D341Med (cell line): ENCODE data around the gene MVP.
"Not testable (repeated sequence)": the region's sequence is repeated elsewhere in the genome, so short reads cannot be mapped to it uniquely, and the experiment has no call there.

Experiments used
- DNase-seq: peaks from one replicate; pipeline ENCODE4 v3.0.0; 2012; ENCODE audit warnings: low spot score

The MVP gene

DNA sequence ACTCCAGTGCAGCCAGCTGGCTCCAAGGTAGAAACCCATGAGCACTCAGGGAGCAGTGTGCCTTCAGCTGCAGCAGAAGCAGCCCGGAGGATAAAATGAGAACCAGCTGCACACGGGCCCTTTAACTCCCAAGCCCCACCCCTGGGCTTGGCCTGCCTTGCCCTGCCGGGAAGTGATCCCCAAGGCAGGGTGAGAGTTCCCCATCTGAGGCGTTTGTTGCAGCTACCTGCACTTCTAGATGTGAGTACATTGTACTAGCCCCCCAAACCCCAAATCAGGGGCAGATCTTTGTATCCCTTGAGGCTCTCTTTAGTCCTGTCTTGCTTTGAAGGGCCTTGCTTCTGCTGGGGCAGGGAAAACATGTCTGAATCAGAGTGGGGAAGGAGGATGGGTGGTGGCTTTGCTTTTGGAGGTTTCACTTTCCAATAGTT lies at the start of gene MVP:
TSS of gene MVP (plus strand) at position 192 of the 431 bp plus-strand sequence. CDS start 10,088 bp downstream, outside the sequence.
- DNase-seq, result peak; percentile 67

DNA sequence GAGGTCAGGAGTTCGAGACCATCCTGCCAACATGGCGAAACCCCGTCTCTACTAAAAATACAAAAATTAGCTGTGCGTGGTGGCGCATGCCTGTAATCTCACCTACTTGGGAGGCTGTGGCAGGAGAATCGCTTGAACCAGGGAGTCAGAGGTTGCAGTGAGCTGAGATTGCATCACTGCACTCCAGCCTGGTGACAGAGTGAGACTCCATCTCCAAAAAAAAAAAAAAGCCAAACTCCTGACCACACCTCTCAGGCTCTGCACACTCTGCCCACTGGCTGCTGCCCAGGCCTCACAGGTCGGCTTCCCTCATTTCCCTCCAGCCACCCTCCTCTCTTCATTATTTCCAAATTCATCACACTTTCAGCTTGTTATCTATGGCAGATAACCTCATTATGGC lies 47.9 kb upstream of the MVP start:
- DNase-seq, result not testable (repeated sequence)

DNA sequence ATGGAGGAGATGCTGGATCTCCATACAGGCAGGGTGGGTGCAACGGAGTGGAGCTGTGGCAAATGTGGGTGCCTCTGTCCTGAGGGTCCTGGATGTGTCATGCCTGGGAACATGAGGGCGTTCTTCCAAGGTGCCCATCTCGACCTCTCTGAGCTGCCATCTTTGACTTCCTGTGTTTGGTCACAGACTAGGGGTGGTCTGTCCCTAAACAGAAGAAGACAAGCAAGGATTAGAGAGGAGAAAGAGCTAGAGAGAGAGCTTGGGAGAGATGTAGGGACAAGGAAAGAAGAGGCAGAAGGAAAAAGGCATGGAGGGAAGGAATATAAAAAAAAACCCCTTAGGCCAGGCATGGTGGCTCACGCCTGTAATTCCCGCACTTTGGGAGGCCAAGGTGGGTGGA lies 45.5 kb upstream of the MVP start:
- no peak for DNase-seq

DNA sequence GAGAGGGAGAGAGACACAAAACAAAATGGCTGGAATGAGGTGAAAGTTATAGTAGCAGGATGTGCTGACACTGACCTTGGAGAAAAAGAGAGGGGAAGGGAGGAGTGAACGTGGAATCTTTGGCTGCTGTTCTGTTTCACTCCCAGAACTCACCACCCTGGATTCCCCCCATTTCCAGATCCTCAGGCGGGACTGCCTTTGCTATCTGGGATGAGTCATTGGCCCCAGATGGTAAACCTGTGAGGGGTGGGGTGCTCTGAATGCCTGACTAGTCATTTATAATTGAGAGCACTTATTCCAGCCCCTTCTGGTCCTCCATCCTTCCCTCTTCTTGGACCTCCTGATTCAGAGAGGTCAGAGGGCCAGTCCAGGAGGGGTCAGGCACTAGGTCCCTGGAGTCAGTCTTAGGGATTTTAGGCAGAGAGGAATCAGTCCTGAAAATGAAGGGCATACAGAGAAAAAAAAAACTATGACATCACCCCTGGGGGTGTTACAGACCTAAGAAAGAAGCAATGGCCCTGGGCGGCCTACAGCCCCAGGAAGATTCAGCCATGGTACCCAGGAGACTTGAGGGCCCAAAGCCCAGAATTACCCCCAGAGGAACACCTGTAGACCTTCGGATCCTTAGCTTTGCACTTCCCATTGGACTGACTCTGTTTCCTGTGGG lies 44.4 kb upstream of the MVP start:
- DNase-seq, result no peak

DNA sequence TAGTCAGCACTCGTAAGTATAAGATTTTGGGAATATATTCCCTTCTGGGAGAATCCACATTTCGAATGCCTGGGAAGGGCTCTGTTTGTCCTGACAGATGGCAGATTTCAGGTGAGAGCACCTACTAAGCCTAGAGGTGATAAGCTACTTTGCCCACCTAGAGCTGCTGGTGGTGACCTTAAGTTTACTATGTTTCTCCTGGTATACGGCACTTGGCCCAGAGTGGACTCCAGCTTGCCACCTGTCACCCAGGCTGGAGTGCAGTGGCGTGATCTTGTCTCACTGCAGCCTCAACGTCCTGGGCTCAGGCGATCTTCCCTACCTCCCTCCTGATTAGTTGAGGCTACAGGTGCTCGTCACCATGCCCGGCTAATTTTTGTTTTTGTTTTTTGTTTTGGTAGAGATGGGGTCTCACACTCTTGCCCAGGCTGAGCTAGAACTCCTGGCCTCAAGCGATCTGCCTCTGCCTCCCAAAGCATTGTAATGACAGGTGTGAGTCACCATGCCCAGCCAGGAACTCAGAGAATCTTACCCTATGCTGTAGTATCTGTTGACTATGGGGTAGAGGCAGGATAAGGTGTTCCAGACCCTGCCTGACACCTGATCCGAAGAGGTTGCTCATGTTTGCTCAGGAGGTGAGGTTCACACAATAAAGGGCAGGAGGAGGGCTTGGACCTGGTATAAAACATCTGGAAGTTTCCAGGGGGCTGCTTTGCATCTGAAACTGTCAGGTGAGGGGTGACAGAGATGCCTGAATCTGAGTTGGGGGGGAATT lies 42.5 kb upstream of the MVP start, which contains the start of gene ZG16:
TSS of gene ZG16 (plus strand) at position 681 of the 775 bp plus-strand sequence. CDS start 1,011 bp downstream, outside the sequence.
- no peak for DNase-seq

DNA sequence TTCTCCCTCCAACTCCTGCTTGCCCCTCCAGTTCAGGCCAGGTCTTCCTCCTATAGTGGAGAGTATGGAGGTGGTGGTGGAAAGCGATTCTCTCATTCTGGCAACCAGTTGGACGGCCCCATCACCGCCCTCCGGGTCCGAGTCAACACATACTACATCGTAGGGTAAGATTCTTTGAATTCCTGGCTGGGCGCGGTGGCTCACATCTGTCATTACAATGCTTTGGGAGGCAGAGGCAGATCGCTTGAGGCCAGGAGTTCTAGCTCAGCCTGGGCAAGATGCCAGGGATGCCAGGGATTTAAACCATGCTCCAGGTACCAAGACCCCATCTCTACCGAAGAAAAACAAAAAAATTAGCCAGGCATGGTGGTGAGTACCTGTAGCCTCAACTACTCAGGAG lies 40.8 kb upstream of the MVP start:
- no peak for DNase-seq

DNA sequence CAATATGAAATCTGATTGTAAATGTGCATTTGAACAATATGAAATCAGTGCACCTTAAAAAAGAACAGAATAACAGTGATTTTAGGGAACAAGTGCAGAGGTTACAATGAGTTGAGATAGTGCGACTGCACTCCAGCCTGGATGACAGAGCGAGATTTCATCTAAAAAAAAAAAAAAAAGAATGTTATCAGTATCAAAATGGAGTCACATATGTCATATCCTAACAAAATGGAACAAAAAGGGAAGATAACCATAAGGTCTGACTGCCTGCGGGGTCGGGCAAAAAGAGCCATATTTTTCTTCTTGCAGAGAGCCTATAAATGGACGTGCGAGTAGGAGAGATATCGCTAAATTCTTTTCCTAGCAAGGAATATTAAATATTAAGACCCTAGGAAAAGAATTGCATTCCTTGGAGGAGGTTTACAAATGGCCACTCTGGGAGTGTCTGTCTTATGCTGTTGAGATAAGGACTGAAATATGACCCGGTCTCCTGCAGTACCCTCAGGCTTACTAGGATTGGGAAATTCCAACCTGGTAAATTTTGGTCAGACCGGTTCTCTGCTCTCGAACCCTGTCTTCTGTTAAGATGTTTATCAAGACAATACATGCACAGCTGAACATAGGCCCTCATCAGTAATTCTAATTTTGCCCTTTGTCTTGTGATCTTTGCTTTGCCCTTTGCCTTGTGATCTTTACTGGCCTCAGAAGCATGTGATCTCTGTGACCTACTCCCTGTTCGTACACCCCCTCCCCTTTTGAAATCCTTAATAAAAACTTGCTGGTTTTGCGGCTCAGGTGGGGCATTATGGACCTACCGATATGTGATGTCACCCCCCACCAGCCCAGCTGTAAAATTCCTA lies 36.9 kb upstream of the MVP start:
- DNase-seq, result not testable (repeated sequence)

DNA sequence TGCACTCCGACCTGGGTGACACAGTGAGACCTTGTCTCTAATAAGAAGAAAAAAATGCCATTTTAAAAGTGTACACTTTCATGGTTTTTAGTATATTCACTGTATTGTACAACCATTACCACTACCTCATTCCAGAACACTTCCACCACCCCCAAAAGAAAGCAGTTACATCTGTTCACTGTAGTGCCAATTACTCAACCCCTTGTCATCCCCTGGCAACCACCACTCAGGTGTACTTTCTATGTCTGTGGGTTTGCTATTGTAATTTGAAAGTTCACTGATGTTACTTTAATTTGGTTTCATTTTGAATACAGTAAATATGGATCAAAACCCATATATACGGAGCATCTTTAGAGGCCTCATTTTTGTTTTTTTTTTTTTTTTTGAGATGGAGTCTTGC lies 36.1 kb upstream of the MVP start:
- no peak for DNase-seq

DNA sequence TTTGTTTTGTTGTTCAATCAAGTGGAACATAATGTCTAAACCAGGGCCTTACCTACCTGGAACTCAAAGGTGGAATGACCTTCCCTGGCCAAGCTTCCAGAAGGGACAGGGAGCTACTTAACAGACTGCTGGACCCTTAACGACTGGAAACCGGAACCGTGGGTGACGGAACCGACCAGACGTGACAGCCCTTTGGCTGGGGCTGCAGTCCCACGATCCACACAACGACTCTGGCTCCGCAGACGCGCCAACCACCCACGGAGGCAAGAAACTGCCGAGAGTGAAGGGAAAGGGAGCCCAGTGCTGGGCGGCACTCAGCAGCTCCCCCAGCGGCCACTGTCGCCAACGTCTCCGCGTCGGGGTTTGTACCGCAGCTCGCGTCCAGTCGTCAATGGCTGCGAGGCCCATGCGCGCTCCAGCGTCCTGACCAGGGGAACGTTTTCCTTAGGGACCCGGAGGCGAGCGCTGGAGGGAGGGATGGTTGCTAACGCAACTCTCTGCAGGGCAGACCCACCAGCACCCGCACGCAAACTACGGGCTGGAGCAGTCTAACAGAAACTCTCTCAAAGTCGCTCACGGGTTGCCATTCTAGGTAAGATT lies 35.3 kb upstream of the MVP start:
- DNase-seq, result no peak

DNA sequence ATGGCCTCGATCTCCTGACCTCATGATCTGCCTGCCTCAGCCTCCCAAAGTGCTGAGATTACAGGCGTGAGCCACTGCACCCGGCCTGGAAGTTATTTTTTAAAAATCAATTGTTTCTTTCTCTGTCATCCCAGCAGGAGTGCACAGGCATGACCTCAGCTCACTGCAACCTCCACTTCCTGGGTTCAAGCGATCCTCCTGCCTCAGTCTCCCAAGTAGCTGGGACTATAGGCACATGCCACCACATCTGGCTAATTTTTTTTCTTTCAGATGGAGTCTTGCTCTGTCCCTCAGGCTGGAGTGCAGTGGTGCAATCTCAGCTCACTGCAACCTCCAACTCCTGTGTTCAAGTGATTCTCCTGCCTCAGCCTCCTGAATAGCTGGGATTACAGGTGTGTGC lies 33.1 kb upstream of the MVP start:
- DNase-seq, result not testable (repeated sequence)

DNA sequence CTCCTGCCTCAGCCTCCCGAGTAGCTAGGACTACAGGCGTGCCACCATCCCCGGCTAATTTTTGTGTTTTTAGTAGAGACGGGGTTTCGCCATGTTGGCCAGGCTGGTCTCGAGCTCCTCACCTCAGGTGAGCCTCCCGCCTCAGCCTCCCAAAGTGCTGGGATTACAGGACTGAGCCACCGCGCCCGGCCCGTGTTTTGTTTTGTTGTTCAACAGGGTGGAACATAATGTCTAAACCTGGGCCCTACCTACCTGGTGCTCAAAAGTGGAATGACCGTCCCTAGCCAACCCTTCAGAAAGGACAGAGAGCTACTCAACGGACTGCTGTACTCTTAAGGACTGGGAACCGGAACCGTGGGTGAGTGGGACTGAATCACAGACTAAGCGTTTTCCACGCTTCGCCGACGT lies 30.5 kb upstream of the MVP start:
- no peak for DNase-seq

DNA sequence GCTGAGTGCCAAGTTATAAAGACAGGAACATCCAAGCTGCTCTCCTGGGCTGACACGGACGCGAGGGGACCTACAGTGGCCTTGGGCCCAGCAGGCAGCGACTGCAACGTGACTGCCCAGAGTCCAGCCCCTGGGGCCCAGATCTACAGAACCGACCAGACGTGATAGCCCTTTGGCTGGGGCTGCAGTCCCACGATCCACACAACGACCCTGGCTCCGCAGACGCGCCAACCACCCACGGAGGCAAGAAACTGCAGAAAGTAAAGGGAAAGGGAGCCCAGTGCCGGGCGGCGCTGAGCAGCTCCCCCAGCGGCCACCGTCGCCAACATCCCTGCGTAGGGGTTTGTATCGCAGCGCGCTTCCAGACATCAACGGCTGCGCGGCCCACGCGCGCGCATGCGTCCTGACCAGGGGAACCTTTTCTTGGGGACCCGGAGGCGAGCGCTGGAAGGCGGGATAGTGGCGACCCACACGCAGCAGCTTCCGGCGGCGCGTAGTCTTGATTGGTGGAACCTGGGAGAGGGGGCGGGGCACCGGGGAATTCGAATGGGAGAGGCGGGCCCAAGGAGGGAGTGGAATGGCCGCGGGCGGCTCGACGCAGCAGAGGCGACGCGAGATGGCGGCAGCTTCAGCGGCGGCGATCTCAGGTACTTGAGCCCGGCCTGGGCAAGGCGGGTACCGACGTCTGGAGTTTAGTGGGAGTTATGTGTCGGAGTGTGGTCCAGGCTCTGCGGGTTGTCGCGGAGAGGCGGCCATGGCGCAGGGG lies 29.9 kb upstream of the MVP start, which contains the start of gene KIF22:
TSS of gene KIF22 (plus strand) at position 569 of the 766 bp plus-strand sequence. CDS start at position 578, 9 bp downstream.
- DNase-seq, result peak; percentile 98

DNA sequence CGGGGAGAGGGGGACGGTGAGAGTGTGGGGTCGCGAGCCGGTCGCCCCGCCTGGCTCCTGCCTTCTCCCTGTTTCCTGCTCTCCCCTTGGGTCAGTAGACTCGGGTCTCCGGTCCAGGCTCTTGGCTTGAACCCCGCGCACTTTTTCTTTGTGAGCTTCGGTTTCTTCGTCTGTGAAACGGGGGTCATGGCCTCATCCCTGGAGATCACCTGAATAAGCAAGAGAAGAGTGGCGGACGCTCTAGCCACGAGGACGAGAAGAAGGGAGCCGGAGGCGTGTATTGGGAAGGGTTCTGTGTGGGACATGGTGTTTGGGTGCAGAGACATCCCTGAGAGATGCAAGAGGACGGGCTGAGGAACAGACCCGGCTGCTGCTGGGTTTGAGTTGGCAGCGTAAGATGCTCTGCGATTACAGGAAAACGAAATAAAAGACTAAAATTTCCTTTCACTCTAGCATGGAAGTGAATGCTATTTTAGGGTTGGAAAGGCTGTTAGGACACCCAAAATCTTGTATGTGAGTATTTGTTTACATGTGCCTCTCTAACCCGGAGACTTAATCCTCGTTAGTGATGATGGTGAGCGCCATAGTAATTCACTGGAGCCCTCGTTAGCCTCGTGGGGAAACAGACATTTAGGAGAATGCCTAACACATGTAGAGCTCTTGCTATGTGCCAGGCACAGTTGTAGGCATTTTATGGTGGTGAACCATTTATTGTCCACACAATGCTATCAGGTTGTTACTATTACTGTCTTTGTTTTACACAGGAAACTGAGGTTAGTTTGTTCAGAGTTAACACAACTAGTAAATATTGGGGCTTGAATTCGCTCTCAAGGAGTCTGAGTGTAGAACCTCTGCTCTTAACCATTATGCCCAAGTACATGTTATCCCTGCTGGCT lies 29.1 kb upstream of the MVP start:
- peak; percentile 42 for DNase-seq

DNA sequence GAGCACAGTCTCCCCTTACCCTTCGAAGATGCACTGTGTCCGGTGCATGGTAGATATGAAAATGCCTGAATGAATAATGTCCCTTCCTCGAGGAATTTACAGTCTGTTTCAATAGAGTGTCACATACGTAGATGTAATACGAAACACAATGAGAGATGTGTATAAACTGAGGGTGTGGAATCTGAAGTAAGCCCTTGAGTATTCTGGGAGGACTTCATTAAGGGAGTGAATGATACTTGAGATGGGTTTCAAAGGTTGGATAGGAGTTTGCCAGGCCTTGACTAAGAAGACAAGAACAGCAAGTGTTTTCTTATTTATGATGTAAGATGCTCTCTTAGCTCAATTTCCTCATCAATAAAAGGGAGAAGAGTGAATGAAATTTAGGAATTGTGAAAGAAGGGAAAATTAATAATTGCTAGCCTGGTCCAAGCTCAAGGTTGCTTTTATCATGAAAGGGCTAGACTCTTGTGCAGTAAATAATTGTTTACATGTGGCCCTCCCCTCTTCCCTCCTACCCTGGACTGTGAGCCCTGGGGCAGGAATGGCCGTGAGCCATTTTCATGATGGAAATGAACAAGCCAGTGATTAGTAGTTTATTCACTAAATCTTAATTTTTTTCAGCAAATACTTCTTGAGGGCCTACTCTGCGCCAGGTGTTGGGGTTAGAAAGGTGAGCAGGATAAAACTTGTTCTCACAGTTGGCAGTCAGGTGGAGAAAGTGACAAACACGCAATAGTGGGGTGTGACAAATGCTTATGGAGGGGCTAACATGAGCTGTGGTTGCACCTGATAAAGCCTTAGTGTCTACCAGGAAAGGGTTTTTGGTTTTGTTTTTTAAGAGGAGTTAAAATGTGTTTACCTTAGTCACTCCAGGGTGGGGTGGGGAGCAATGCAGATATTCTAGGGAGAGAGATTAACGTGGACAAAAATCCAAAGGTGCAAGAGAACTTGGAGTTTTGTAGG lies 28.1 kb upstream of the MVP start:
- DNase-seq, result no peak

DNA sequence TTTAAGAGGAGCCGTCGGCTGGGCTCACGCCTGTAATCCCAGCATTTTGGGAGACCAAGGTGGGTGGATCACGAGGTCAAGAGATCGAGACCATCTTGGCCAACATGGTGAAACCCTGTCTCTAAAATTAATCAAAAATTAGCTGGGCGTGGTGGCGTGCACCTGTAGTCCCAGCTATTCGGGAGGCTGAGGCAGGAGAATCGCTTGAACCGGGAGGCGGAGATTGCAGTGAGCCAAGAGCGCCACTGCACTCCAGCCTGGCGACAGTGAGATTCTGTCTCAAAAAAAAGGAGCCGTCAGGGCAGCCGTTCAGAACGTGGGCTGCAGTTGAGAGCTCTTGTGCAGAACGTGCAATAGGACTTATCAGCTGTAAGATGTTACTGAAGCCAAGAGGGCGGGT lies 27.1 kb upstream of the MVP start:
- not testable (repeated sequence) for DNase-seq

DNA sequence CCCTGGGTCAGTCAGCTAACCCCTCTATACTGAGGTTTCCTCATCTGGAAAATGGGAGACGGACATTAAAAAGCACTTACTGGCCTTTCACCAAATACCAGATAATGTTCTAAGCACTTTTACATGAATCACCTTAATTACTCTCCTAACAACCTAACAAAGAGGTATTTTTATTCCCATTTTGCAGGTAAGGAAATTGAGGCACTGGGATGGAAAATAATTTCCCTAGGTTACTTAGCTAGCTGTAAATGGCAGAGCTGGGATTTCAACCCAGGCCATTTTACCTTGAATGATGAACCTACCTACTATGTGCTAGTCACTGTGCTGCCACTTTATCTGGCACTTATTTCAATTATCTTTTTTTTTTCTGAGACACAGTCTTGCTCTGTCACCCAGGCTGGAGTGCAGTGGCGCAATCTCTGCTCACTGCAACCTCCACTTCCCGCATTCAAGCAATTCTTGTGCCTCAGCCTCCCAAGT lies 26.0 kb upstream of the MVP start:
- no peak for DNase-seq

DNA sequence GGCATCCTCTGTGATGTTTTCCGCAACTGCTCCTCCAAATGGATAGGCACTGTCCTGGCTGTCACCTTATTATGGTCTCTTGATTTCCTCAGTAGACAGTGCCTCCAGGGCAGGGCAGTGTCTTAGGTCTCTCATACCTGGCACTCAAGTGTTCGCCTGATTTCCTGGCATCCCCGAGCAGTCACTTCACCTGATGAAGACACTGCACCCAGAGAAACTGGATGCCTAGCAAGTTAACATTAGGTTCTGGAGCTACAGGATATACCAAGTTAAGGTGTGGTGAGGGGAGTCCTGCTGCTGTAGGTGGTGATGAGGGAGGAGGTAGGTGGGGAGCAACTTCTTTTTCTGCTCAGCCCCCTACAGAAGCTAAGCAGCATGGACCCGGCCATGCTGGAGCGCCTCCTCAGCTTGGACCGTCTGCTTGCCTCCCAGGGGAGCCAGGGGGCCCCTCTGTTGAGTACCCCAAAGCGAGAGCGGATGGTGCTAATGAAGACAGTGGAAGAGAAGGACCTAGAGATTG lies 17.8 kb upstream of the MVP start:
- DNase-seq, result no peak

DNA sequence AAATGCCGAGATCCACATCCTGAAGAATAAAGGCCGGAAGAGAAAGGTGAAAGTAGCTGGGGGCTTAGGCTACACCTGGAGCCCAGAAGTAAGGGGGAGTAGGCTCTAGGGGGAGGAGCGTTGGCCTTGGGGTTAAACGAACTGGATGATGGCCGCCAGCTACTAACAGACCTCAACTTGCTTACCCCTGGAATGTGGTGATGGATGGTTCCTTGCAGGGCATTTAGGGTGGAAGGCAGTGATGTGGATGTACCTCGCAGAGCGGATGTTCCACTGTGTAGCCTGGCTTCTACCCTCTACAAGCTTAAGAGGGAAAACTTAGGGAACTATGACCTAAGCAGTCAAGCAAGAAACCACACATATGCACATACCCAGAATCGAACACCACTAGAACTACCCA lies 16.2 kb upstream of the MVP start:
- no peak for DNase-seq
